D341Med (cell line): ENCODE data around the gene SOAT1.
"Not testable (repeated sequence)": the region's sequence is repeated elsewhere in the genome, so short reads cannot be mapped to it uniquely, and the experiment has no call there.

Experiments
- DNase-seq: peaks from one replicate; pipeline ENCODE4 v3.0.0; 2012; ENCODE audit warnings: low spot score

Gene SOAT1

GRCh38 chr1:179353546-179353945 is 59.9 kb downstream of the SOAT1 start:
- DNase-seq: no peak

GRCh38 chr1:179361631-179362030 is 68.0 kb downstream of the SOAT1 start:
- not testable (repeated sequence) for DNase-seq

DNA sequence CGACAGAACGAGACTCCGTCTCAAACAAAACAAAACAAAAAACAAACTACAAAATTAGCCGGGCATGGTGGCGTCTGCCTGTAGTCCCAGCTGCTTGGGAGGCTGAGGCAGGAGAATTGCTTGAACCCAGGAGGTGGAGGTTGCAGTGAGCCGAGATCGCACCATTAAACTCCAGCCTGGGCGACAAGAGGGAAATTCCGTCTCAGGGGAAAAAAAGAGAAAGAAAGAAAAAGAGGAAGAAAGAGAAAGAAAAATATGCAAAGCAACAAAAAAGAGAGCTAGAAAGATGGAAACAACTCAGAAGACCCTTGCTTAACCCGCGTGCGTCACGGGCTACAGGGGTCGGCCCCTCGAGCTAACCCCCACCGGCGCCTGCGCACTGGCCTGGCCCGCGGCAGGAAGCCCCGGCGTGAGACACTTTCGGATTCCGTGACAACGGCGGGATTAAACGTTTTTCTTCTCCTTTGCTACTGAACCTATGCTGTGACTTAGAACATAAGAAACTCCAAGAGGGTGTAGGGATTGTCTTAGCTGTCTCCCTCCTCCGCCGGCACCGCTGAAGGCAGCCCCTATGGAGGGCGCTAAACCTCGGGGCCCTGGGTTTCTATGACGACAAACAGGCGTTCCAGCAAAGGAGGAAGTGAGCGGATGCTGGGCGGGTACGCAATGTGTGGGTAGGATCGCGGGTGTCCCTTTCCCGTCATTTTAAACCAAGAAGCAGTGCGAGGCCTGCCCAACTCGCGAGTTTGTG is 71.9 kb downstream of the SOAT1 start, which contains the start of gene AXDND1:
Gene AXDND1, plus strand, starts transcription at position 630 of the 751 bp plus-strand sequence. CDS start 539 bp downstream, outside the sequence.
- DNase-seq: peak; percentile 95

DNA sequence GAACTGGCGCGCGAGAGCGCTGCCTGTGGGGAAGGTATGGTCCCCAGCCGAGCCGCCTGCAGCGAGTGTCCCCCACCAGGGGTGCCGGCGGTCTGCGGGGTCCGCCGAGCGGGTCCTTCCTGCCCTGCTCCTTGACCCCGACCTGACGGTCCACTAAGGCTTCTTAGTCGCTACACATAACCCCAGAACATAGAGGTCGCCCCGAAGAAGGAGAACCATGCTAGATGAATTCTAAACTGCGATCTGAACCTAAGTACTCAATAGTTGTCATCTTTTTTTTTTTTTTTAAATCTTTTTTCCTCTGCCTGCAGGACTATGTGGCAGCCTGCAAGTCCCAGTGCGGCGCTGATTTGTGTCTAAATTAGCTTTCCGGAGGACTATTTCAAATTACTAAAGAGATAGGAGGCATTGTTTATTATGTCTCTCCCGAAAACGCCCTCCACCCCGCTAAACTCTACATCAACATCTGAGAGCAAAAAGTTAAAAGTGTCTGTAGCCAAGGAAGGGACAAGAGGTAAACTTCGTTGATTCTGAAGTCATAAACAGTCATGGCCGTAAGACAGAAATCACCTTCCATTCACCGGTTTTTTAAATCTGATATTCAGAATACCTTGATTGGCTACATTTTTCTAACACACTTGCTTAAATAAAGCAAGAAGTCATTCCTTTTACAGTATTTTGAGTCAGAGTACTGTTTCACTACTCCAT is 72.7 kb downstream of the SOAT1 start:
- DNase-seq: no peak

GRCh38 chr1:179369751-179370341 is 76.2 kb downstream of the SOAT1 start:
- DNase-seq: peak; percentile 71

- DNase-seq: no peak
These were observed 78.6 kb downstream of the SOAT1 start for GRCh38 chr1:179372160-179372559.

DNA sequence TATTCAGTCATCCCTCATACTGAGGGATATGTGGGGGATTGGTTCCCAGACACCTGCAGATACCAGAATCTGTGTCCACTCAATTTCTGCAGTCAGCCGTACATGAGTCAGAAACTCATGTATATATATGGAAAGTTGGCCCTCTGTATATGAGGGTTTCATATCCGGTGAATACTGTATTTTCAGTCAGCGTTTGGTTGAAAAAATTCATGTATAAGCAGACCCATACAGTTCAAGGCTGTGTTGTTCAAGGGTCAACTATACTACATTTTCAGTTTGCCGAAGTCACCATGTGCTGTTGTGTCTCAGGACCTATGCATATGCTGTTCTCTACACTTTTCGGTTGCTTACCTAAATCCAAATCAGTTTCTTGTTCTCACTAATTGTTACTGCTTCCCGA is 82.6 kb downstream of the SOAT1 start:
- DNase-seq: no peak

DNA sequence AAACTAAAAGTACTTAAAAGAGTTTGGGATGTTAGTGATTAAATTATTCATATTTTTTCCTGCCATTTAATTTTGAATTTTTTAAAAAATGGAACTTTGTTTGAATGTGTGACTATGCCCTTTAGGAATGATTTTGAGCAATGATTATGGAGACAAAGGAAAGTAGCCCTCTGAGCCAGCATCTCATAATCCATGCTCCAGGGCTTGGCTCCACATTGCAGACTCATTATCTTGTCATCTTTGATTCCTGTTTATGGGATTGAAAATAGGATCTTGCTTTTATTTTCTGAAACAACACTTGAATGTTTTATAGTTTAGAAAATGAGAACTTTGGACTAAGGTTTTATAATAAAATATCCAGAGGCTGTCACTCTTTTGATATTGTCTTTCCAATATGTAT is 86.7 kb downstream of the SOAT1 start:
- no peak for DNase-seq

DNA sequence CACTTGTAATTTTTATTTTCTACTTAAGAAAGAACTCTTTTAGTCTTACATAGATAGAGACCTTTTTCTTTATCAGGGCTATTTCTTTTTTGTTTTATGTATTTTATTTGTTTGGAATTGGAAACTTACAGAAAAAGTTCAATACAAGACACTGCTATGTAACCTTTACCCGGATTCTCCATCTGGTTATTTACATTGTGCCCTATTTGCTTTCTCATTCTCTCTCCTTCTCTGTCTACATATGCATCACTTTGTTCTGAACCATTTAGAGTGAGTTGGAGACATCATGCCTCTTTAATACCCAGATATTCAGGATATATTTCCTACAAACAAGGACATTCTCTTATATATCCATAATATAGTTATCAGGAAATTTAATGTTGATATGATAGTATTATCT is 90.4 kb downstream of the SOAT1 start:
- no peak for DNase-seq

- DNase-seq: no peak
These were observed 91.9 kb downstream of the SOAT1 start for GRCh38 chr1:179385510-179385909.

- no peak for DNase-seq
These were observed 100.1 kb downstream of the SOAT1 start for GRCh38 chr1:179393721-179394120.

GRCh38 chr1:179399399-179399798 is 105.8 kb downstream of the SOAT1 start:
- DNase-seq: not testable (repeated sequence)
